Stimulated activated CD4-positive, alpha-beta T cell treated with anti-CD3 and anti-CD28 coated beads, TNF-alpha, amount 100 ng/mL, for 24 hours (primary cell): ENCODE measurements around the gene CTIF.

ENCODE experiments used
- DNase-seq, 3 experiments: peaks; one replicate each; pipeline ENCODE4 v3.0.0-alpha.2; 2020; ENCODE audit warnings: low read depth in 3 of 3

Gene CTIF

GRCh38 chr18:48847807-48848486 lies 309.1 kb downstream of the CTIF start:
- DNase-seq, result no peak

DNA sequence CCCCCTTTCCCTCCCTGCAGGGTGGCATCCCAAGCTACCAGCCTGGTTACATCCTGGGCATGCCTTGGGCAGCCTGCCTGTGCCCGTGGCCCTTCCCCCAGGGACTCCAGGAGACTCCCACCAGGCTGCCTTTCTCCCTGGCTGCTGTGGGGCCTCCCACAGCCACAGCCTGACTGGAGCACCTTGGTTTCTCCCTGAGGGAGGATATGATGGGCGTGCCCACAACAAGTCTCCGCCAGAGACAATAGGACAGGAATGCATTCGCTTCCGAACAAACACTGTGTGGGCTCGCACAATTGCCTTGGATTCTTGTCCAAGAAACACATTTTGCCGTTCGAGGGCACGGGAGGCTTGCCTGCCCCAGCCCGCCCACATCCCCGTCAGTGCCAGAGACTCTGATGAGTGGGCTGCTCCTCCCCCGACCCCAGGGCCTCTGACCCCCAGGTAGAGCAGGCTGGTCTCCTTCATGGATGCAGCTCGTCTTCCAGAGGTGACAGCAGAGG lies 309.9 kb downstream of the CTIF start:
- DNase-seq, result no peak

- no peak for DNase-seq
Observed at GRCh38 chr18:48850822-48851598, 312.2 kb downstream of the CTIF start.

DNA sequence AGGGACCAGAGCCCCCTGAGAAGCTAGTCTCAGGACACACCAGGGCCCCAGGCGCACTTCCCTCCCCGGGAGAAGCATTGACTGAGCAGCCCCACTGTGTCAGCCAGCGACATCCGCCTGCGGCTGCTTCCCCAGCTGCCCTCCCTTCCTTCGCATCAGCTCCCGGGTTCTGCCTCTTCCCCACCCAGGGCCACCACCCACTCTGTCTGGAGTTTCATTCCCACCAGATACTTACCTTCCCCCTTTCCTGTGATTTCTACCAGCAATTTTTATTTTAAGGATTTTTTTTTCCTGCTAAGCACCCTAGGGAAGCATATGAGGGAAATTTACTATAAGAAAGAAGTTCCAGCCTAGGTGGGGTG lies 312.7 kb downstream of the CTIF start:
- DNase-seq, result no peak

GRCh38 chr18:48852292-48852691 lies 313.5 kb downstream of the CTIF start:
- DNase-seq, result no peak

GRCh38 chr18:48852794-48853193 lies 314.0 kb downstream of the CTIF start:
- no peak for DNase-seq

DNA sequence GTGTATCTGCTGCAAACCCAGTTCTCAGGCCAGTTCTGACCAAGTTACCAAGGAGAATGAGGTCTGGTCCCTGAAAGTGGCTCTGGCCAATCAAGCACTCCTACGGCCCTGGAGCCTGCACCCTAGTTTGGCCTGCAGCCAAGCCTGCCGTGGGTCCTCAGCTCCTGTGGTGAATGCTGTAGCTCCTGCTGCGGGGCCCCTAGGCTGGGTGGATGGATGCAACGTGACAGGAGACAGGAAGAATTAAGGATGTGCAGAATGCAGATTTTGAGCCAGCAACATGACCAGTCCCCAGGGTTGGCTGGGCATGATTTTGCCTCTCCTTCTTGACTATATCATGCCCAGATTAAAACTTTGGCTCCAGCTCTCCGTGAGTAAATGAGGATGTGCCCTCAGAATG lies 314.8 kb downstream of the CTIF start:
- no peak for DNase-seq

GRCh38 chr18:48854780-48855179 lies 315.9 kb downstream of the CTIF start:
- no peak for DNase-seq

DNA sequence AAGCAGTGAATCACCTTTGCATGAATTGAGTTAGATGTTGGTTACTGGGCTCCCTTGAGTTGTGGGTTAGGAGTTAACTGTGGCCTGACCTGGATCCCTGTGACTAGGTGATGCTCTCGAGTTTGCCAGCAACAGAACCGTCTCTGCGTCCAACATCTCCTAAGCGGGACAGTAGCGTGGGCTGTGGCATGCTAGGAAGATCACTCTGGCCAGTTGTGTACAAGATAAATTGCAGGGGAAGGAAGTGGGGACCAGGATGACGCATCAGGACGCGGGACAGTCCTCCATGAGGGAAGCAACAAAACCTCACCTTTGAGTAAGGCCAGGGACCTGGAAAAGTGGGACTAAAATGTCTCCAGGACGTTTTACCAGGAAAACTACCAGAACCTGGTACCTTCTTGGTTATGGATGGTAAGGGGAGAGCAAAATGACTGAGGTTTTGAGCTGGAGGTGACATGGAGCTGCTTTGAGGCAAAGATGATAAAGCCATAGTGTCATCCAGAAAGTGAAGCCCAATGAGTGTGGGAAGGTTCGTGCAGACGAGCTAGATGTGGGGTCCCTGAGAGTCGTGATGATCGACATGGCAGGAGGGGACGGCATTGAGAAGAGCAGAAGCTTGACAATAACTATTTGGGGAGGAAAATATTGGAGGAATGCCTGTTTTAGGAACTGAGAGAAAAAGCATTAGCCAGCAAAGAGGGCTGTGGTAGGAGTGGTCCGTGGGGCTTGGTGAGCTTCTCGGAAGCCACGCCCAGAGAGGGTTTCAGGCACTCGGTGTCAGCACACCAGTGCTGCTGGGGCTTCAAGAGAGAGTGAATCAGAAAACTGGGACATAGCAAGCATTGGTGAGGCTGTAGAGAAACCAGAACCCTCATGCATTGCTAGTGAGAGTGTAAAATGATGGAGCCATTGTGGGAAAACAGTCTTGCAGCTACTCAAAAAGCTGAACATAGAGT lies 316.9 kb downstream of the CTIF start:
- DNase-seq, result no peak

- no peak for DNase-seq
Observed at GRCh38 chr18:48857023-48857694, 318.3 kb downstream of the CTIF start.

DNA sequence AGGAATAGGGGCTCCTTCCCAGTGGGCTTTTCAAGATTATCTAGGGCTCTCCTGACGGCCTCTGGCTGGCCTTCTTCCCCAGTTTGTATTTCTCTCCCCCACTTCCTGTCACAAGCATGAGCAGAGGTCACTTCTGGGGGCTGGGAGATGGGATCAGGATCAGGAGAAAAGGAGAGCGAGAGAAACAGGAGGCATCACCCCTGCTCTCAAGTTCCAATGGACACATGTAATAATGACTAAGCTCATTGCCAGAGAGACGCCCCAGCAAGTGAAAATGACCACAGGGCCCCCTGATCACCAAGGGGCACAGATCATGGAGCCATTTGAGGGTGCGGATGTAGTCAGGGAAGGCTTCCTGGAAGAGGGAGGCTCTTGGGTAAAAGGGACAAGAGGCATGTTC lies 319.8 kb downstream of the CTIF start:
- no peak for DNase-seq

GRCh38 chr18:48859311-48860268 lies 320.8 kb downstream of the CTIF start:
- no peak for DNase-seq

GRCh38 chr18:48860269-48861180 lies 321.7 kb downstream of the CTIF start:
- no peak for DNase-seq

GRCh38 chr18:48861181-48861708 lies 322.4 kb downstream of the CTIF start:
- no peak for DNase-seq

DNA sequence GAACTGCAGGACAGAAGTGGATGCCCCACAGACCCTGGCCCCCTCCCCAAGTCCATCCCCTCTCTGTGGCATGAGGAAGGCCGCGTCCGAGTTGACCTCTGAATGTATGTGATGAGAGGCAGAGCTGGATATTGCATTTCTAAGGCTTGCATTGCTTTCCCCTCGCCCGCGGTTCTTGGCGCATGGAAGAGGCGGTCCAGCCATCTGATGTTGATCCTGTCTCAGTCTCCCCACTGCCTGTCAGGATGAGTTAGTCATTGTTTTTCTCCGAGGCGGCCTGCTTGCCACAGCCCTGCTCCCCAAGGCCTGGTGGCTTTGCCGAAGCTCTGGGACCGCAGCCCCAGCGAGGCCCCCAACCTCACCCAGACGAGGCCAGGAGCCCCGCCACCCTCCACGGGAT lies 323.3 kb downstream of the CTIF start:
- no peak for DNase-seq

GRCh38 chr18:48862678-48863270 lies 323.9 kb downstream of the CTIF start:
- no peak for DNase-seq

GRCh38 chr18:48863432-48864065 lies 324.7 kb downstream of the CTIF start:
- no peak for DNase-seq

- no peak for DNase-seq
Observed at GRCh38 chr18:48864876-48865275, 326.0 kb downstream of the CTIF start.
